ENCODE results near the gene AFAP1. TPM values are rescaled to one million over a fixed set of nuclear protein-coding genes. Genes with fewer than 3 reads are reported as not detected.

The AFAP1 gene
- total and polyA plus RNA-seq, 2 donors (not counting 1 experiment from before 2014, with no cell fraction given), result 0.03 to 0.44 TPM

GRCh38 chr4:7967501-7968261 lies 28.0 kb upstream of the AFAP1 start:
- ATAC-seq (ENCODE audit: low read depth) (no peak), DNase-seq (no peak)
- no peaks in the 10 kb centered on the region for H4K20me1 ChIP-seq (ENCODE audit: control insufficient read depth, insufficient read depth, low read length, poor library complexity, severe bottlenecking)
- peaks cover 0 to 2% (median 0%) of the 10 kb centered on the region in 4 experiments for H3K27me3 ChIP-seq (replicated peaks in 1 of 4; ENCODE audit: control extremely low read depth in 1 of 4, control insufficient read depth in 3 of 4, insufficient read depth in 4 of 4, low read length in 3 of 4)
- TF ChIP-seq CTCF (IDR thresholded peaks at IDR 0.05) (no peak), EZH2 (IDR thresholded peaks at IDR 0.05; ENCODE audit: borderline replicate concordance, insufficient read depth, low read depth, low read length, poor library complexity, severe bottlenecking) (no peak)
- 60% methylated on average over 20 of the region's 21 CpGs for WGBS (ENCODE audit: insufficient coverage)
- no peak overlapping the region for H3K9ac ChIP-seq (ENCODE audit: low read length)
- Mint-ChIP-seq H3K9me3 (ENCODE audit: insufficient read depth) (no peaks in the 10 kb centered on the region), H3K27me3 (peaks cover 17% of the 10 kb centered on the region), H3K4me1 (peaks cover 9% of the 10 kb centered on the region), H3K27ac (no peak overlapping the region), H3K4me3 (no peak overlapping the region)
- ChIA-PET CTCF (no interaction called here), POLR2A (no interaction called here)
- intact Hi-C loops (cut with micrococcal nuclease), result no loop called here
- no peak overlapping the region for H3K27ac ChIP-seq (ENCODE audit: low read length in 2 of 2)
- no peak overlapping the region for H3K4me2 ChIP-seq (replicated peaks; ENCODE audit: low read depth, low read length, poor library complexity, severe bottlenecking)
- H3K9me3 ChIP-seq (ENCODE audit: control extremely low read depth in 1 of 3, control insufficient read depth in 2 of 3, insufficient read depth in 1 of 3, low read length in 2 of 3), result no peaks in the 10 kb centered on the region
- no peaks in the 10 kb centered on the region for H3K4me1 ChIP-seq (ENCODE audit: control insufficient read depth in 2 of 2, insufficient read depth in 2 of 2, low read length in 2 of 2)
- H3K36me3 ChIP-seq (replicated peaks in 1 of 2; ENCODE audit: control extremely low read depth in 1 of 2, control insufficient read depth in 1 of 2, extremely low read depth in 1 of 2, insufficient read depth in 2 of 2, low read length in 1 of 2), result no peaks in the 10 kb centered on the region
- no peak overlapping the region for H2AFZ ChIP-seq (ENCODE audit: insufficient read depth, low read depth, low read length, poor library complexity, severe bottlenecking)
- no peaks in the 10 kb centered on the region for H3K79me2 ChIP-seq (ENCODE audit: control insufficient read depth, insufficient read depth, low read length)
- H3K4me3 ChIP-seq (ENCODE audit: control extremely low read depth in 1 of 5, extremely low read depth in 1 of 5, insufficient read depth in 1 of 5, low read depth in 2 of 5, low read length in 4 of 5), result no peak overlapping the region

GRCh38 chr4:7967063-7967440 lies 27.4 kb upstream of the AFAP1 start:
- Mint-ChIP-seq H3K27ac (no peak overlapping the region), H3K9me3 (ENCODE audit: insufficient read depth) (no peaks in the 10 kb centered on the region), H3K4me3 (no peak overlapping the region), H3K4me1 (peaks cover 9% of the 10 kb centered on the region), H3K27me3 (peaks cover 19% of the 10 kb centered on the region)
- ChIA-PET CTCF (no interaction called here), POLR2A (no interaction called here)
- Histone ChIP-seq H3K9ac (ENCODE audit: low read length) (no peak overlapping the region), H3K27me3 (replicated peaks in 1 of 4; ENCODE audit: control extremely low read depth in 1 of 4, control insufficient read depth in 3 of 4, insufficient read depth in 4 of 4, low read length in 3 of 4) (peaks cover 0 to 2% (median 0%) of the 10 kb centered on the region in 4 experiments), H3K4me2 (replicated peaks; ENCODE audit: low read depth, low read length, poor library complexity, severe bottlenecking) (no peak overlapping the region), H2AFZ (ENCODE audit: insufficient read depth, low read depth, low read length, poor library complexity, severe bottlenecking) (no peak overlapping the region), H3K27ac (ENCODE audit: low read length in 2 of 2) (no peak overlapping the region), H3K4me1 (ENCODE audit: control insufficient read depth in 2 of 2, insufficient read depth in 2 of 2, low read length in 2 of 2) (no peaks in the 10 kb centered on the region), H3K79me2 (ENCODE audit: control insufficient read depth, insufficient read depth, low read length) (no peaks in the 10 kb centered on the region), H3K4me3 (ENCODE audit: control extremely low read depth in 1 of 5, extremely low read depth in 1 of 5, insufficient read depth in 1 of 5, low read depth in 2 of 5, low read length in 4 of 5) (no peak overlapping the region), H3K9me3 (ENCODE audit: control extremely low read depth in 1 of 3, control insufficient read depth in 2 of 3, insufficient read depth in 1 of 3, low read length in 2 of 3) (no peaks in the 10 kb centered on the region), H3K36me3 (replicated peaks in 1 of 2; ENCODE audit: control extremely low read depth in 1 of 2, control insufficient read depth in 1 of 2, extremely low read depth in 1 of 2, insufficient read depth in 2 of 2, low read length in 1 of 2) (no peaks in the 10 kb centered on the region), H4K20me1 (ENCODE audit: control insufficient read depth, insufficient read depth, low read length, poor library complexity, severe bottlenecking) (no peaks in the 10 kb centered on the region)
- 70% methylated on average over 9 of the region's 9 CpGs for WGBS (ENCODE audit: insufficient coverage)
- intact Hi-C loops (cut with micrococcal nuclease), result no loop called here
- no peak for TF ChIP-seq CTCF (IDR thresholded peaks at IDR 0.05)
- no peak for TF ChIP-seq EZH2 (IDR thresholded peaks at IDR 0.05; ENCODE audit: borderline replicate concordance, insufficient read depth, low read depth, low read length, poor library complexity, severe bottlenecking)
- DNase-seq (no peak), ATAC-seq (ENCODE audit: low read depth) (no peak)

All from B cell (primary cell).